Inflammatory macrophage treated with lipopolysaccharide for 1 hour (primary cell): Measurements from ENCODE around the gene CEBPG.

Experiments used
- DNase-seq, 2 donors: peaks; one replicate each; pipeline ENCODE4 v3.0.0-alpha.2; 2020 to 2022

The CEBPG gene

GRCh38 chr19:33396701-33397535, 23.4 kb downstream of the CEBPG start:
- DNase-seq: no peak

GRCh38 chr19:33397536-33398360, 24.2 kb downstream of the CEBPG start:
- DNase-seq: no peak

DNA sequence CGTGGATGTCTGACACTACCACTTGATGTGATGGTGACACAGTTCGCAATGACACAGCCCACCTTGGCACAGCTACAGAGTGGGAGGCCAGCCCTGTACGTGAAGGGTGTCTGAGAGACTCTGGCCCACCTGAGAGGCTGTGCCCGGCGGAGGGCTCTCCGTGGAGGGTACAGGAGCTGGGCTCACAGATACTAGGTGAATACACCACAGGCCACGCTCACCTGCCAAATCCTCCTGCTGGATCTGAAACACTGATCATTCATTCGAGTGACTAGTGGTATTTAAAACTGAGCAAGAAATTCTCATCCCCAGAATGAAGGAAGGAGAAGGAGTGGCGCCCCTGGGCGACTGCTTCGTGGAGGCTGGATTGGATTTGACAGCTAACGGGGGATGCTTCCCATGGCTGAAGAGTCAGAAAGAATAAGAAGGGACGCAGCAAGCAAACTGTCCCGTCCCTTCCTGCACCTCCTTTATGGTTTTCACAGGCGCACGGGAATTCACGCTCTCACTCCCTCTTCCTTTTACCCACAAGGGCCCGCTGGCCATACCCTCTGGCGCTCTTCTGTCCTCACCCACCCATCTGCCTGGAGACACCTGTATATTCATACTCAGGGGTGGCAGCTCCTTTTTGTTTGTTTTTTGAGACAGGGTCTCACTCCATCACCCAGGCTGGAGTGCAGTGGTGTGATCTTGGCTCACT, 25.0 kb downstream of the CEBPG start:
- no peak for DNase-seq

GRCh38 chr19:33399081-33399744, 25.7 kb downstream of the CEBPG start:
- no peak for DNase-seq

GRCh38 chr19:33399745-33400681, 26.5 kb downstream of the CEBPG start:
- no peak for DNase-seq

DNA sequence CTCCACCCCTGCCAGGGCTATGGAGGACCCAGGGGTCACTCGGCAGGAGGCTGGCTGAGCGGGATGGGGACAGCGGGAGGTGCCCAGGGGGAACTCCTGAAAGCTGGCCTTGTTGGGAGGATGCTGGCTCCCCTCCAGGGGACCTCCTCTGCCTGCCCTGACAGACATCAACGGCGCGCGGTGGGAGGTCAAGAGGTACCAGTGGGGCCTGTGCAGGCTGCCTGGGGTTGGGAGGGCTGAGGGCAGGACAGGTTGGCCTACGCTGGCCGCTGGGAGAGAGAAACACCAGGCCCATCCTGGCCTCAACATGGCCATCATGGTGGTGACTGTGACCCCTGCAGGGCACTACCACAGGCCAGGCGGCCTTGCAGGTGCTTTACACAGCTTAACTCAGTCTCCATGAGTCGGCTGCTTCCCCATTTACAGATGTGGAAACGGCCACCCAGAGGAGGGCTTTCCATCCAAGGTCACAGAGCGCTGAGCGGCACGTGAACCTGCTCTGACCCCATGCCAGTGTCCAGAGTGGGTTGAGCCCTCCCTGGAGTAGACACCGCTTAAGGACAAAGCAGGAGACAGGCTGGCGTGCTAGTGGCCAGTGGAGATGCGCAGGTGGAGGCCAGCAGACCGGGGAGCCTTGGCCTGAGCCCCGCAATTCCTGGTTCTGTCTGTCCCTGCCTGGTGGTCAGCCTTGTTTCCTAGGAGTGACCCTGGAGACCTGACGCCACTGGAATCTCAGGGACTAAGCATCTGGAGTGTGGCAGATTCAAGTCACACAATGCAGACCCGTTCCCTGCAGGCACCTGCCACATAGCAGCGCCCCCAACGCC, 27.6 kb downstream of the CEBPG start:
- no peak for DNase-seq

DNA sequence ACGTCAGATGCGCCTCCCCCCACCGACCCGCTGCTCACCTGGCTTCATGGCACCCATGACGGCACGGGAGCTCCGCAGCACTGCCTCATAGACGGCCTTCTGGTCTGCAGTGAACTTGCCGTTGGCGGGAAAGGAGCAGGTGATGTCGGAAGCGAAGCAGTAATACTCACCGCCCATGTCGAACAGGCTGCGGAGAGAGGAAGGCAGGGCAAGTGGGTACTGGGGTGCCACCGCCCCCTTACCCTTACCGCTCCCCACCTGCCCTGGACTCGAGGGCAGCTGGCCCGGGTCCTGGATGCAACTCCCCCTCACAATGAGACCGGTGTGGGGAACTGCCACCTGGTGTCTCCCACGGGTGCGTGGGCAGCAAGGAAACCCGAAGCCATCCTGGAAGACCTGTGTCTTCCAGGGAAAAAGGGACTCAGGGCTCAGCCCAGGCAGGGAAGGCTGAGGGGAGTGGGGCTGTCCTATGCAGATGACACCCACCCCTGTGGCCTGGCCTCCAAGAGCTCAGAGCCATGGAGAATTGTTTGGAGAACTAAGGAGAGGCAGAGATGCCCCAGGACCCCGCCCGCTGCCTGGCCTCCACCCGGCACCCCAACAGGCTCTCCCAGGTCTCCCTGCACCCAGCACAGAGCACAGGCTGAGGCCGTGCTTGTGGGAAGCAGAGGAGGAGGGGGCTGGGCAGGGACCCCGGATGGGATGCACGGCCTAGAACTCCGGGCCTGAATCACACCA, 28.3 kb downstream of the CEBPG start:
- DNase-seq: no peak

GRCh38 chr19:33402421-33403220, 29.1 kb downstream of the CEBPG start:
- no peak for DNase-seq

DNA sequence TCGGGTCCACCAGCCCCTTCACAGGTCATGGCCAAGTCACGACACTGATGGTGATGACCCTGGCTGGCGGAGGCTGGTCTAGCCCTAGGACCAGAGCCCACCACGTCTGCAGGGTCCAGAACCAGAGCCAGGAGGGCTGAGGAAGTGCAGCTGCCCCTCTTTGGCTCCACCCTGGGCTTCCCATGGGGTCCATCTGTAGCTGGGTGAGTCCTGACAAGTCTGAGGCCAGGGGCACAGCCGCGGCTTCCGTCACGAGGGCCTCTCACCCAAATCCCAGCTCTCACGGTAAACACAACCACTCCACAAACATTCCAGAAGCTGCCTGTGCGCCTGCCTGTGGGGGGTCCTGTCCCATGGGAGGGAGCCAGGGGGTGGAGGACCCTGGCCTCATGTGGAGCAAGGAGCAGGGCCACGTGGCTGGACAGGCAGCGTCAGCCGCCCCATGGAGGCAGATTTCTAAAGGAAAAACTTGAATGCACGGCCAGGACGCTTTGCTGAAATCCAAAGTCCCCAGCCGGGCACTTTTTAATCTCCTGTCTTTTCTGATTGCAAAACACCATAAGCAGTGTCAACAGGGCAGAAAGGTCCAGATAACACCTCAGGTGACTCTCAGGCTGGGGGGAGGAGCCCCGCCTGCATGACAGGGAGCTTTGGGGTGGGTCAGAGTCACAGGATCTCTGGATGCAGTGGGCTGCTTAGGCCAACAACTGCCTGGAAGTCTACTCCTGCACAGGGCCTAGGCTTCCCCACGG, 29.9 kb downstream of the CEBPG start:
- DNase-seq: no peak

DNA sequence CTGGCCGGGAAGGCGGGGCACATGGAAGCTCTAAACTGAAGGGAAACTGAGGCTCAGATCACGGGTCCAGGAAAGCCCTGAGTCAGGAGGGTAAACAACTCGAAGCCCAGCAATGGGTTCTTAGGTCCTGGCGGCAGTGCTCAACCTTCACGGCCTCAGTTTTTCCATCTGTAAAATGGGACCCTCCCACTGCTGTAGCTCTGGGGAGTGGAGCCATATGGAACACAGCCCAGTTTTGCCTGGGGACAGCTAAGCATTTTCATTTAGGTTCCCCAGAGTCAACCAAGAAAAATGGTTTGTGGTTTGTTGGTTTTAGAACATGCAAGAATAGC, 30.4 kb downstream of the CEBPG start:
- no peak for DNase-seq

DNA sequence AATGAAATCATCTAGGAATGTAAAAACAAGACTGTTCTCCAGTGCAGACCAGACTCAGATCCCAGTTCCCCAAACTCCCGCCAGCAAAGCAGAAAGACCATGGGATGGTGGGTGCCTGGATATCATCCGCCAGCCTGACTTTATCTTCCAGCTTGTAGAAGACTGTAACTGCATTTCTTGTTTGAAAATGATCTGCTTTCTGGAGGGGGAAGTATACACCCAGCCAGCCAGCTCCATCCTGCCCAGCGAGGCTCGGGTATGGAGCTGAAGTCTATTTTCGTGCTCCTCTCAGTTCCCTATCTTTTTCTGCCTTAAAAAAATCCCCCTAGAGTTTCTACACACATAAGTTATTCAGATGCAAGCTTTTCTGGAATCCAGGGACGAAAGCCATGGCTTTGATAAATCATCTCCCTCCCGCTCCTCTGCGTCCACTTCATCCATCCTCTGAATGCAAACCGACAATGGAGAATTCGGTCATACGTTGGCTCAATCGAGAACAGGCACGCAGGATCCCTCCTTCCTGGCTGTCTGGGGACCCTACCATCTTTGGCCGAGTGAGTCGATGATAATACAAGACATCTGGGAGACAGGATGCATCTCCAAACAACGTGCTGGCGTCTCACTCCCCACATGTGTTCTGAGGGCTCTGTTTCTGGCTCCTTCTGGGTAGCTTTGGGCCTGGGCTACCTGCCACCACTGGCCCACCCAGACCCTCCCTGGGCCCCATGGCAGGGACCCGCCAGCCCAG, 31.2 kb downstream of the CEBPG start:
- DNase-seq: peak; percentile 28 to 34

DNA sequence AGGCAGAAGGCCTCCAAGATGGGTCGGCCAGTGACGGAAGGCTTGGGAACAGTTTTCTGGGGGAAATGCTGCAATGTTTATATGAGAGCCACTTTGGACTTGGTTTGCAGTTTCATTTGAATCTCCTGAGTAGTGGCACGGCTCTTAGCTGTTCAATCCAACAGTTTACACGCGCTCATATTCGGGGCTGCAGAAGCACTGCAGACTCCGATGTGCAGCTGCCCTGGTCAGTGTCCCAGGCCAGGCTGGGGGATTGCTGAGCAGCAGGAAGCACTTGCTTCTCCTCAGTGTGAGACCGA, 31.7 kb downstream of the CEBPG start:
- DNase-seq: no peak

- DNase-seq: peak in 1 of 2 donors; percentile 62
These were observed 32.3 kb downstream of the CEBPG start for GRCh38 chr19:33405553-33406461.

DNA sequence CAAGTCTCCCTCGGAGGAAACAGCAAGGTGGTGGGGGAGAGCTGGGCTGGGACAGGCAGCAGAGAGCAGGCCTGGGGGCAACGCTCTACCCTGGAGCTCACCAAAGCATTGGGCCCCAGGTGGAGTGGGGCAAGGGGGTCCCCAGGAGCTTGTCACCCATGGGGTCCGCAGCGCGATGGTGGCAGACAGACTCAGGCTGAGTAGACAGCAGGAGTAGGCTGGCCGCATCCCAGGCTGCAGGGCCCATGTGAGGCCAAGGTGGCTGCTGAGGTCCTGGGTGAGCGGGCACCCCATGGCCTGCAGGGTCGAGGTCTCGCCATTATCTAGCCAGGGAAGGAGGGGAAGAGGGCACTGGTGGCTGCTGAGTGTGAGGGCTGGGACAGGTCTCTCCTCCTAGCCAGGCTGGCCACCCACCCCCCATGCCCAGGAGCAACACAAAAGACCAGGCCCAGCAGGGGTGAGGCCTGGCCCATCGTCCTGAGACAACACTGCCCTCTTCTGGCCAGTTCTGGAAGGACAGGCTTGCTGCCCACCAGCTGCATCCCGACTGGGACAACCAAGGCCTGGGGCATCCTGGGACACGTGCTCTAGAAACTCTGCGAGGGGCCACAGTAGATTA, 33.1 kb downstream of the CEBPG start:
- peak; percentile 27 to 86 for DNase-seq

- DNase-seq: no peak
These were observed 33.6 kb downstream of the CEBPG start for GRCh38 chr19:33407140-33407551.

DNA sequence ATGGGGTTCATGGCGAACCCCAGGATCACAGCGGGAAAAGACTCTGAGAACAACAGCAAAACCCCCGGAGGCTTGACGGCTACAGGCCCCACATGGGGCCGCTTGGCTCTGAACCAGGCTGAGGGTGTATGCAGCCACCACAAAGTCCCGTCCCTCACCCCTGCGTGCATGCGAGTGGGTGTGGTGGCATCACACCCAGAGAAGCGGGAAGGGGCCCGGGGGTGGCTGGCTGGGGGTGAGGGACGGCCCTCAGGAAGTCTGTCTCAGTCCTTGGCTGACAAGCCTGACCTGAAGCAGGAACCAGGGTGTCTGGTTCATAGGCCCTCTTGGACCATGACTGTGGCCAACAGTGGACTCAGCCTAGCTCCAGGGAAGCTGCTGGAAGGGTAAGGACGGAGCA, 34.2 kb downstream of the CEBPG start:
- peak; percentile 7 to 33 for DNase-seq
